A673 (cell line): ENCODE data around the gene TREML4. TPM values are rescaled to one million over a fixed set of nuclear protein-coding genes. Genes with fewer than 3 reads are reported as not detected.

Experiments
- BruUV-seq: library from RNA; stranded (reverse); fragments of 400-500 nt; replicated peaks from 2 replicates; lab custom pipeline; 2021; lab: Mats Ljungman, UMichigan
- CTCF ChIA-PET: fragments of 300-600 bp; sonication (Branson Sonifier 250); formaldehyde crosslinking; loops from one replicate; lab custom pipeline; 2022; ENCODE audit warnings: antibody characterized with exemption; lab: Charles Lee
- POLR2A ChIA-PET: fragments of 300-600 bp; sonication (Branson Sonifier 250); formaldehyde crosslinking; loops from one replicate; lab custom pipeline; 2022; ENCODE audit warnings: antibody characterized with exemption; ENCODE audit not compliant: low non-redundant PET; lab: Charles Lee
- DNase-seq: peaks from one replicate; pipeline ENCODE4 v3.0.0-alpha.2; 2015; ENCODE audit warnings: low spot score
- H3K27ac ChIP-seq: fragments of 200-600 bp; sonication (generic); 2 replicates; pipeline ENCODE4 v1.5.1; 2016; ENCODE audit warnings: mixed run types, low read depth, mild to moderate bottlenecking, mixed read lengths, antibody characterized with exemption, low read length; ENCODE audit not compliant: poor library complexity, severe bottlenecking
- H3K27me3 ChIP-seq: fragments of 200-600 bp; sonication (generic); replicated peaks from 2 replicates; pipeline ENCODE4 v1.6.1; 2017; ENCODE audit warnings: mixed run types, low read depth, mild to moderate bottlenecking, mixed read lengths, antibody characterized with exemption, low read length; ENCODE audit not compliant: insufficient read depth, poor library complexity
- H3K36me3 ChIP-seq: fragments of 200-600 bp; sonication (generic); 2 replicates; pipeline ENCODE4 v1.6.1; 2016; ENCODE audit warnings: mixed run types, mild to moderate bottlenecking, mixed read lengths, antibody characterized with exemption, low read length; ENCODE audit not compliant: insufficient read depth, poor library complexity, severe bottlenecking
- H3K4me1 ChIP-seq: fragments of 200-600 bp; sonication (generic); 2 replicates; pipeline ENCODE4 v1.6.1; 2017; ENCODE audit warnings: mixed run types, mild to moderate bottlenecking, mixed read lengths, antibody characterized with exemption, low read length; ENCODE audit not compliant: insufficient read depth, poor library complexity, severe bottlenecking
- H3K4me3 ChIP-seq: fragments of 200-600 bp; sonication (generic); 2 replicates; pipeline ENCODE4 v1.5.1; 2016; ENCODE audit warnings: low read depth, mixed run types, mild to moderate bottlenecking, mixed read lengths, low read length; ENCODE audit not compliant: poor library complexity, severe bottlenecking
- H3K9me3 ChIP-seq: fragments of 200-600 bp; sonication (generic); 2 replicates; pipeline ENCODE4 v1.6.1; 2016; ENCODE audit warnings: mixed run types, low read depth, mild to moderate bottlenecking, mixed read lengths, antibody characterized with exemption, low read length; ENCODE audit not compliant: poor library complexity, severe bottlenecking
- CTCF ChIP-seq: fragments of 300-800, 200-600 bp; sonication (generic); conservative IDR thresholded peaks from 2 replicates; pipeline ENCODE4 v1.5.1; 2017; ENCODE audit warnings: low read depth, mild to moderate bottlenecking, antibody characterized with exemption, low read length, moderate library complexity, mixed read lengths
- EZH2 ChIP-seq: fragments of 200-600 bp; sonication (generic); IDR thresholded peaks from 2 replicates; pipeline ENCODE4 v1.6.1; 2017; ENCODE audit warnings: borderline replicate concordance, low read depth, mild to moderate bottlenecking, mixed read lengths, antibody characterized with exemption, low read length; ENCODE audit not compliant: poor library complexity, severe bottlenecking
- intact Hi-C: fragments of 100-400 bp; cut with micrococcal nuclease; formaldehyde crosslinking; loops from one replicate; pipeline ENCODE4 v1.10.0; 2022; ENCODE audit not compliant: unreplicated experiment
- total RNA-seq: library from RNA; stranded (reverse); gene quantifications from 2 replicates; pipeline ENCODE4 v1.2.3, GENCODE V29; 2021

The TREML4 gene
- total RNA-seq, 1 experiment from 2014 or later = not detected

GRCh38 chr6:41231246-41231645 is 3.1 kb downstream of the TREML4 start:
- no TSS peak for BruUV-seq
- no peak for DNase-seq
- intact Hi-C loops = no loop called here
- no peaks in the 10 kb centered on the region for H3K9me3 ChIP-seq
- CTCF ChIA-PET = no interaction called here
- H3K36me3 ChIP-seq = no peaks in the 10 kb centered on the region
- POLR2A ChIA-PET = no interaction called here
- H3K27ac ChIP-seq = no peak overlapping the region
- TF ChIP-seq CTCF = no peak
- no peak for TF ChIP-seq EZH2
- no peak overlapping the region for H3K4me3 ChIP-seq
- H3K4me1 ChIP-seq = no peaks in the 10 kb centered on the region
- H3K27me3 ChIP-seq = peaks cover 4% of the 10 kb centered on the region

GRCh38 chr6:41232667-41233066 is 4.5 kb downstream of the TREML4 start:
- intact Hi-C loops = no loop called here
- ChIA-PET POLR2A (no interaction called here), CTCF (no interaction called here)
- DNase-seq = no peak
- TF ChIP-seq EZH2 (no peak), CTCF (no peak)
- BruUV-seq = no TSS peak
- H3K9me3 ChIP-seq = no peaks in the 10 kb centered on the region
- no peaks in the 10 kb centered on the region for H3K4me1 ChIP-seq
- H3K36me3 ChIP-seq = no peaks in the 10 kb centered on the region
- H3K27ac ChIP-seq = no peak overlapping the region
- H3K4me3 ChIP-seq = no peak overlapping the region
- peaks cover 11% of the 10 kb centered on the region for H3K27me3 ChIP-seq

- ChIA-PET CTCF (no interaction called here), POLR2A (no interaction called here)
- Histone ChIP-seq H3K36me3 (no peaks in the 10 kb centered on the region), H3K27me3 (peaks cover 46% of the 10 kb centered on the region), H3K4me3 (no peak overlapping the region), H3K9me3 (no peaks in the 10 kb centered on the region), H3K4me1 (no peaks in the 10 kb centered on the region), H3K27ac (no peak overlapping the region)
- no peak for TF ChIP-seq CTCF
- TF ChIP-seq EZH2 = no peak
- DNase-seq = no peak
- intact Hi-C loops = no loop called here
- no TSS peak for BruUV-seq
Observed at GRCh38 chr6:41236276-41236675, 8.1 kb downstream of the TREML4 start.
